COLO829 (cell line): Measurements from ENCODE around the gene SMCP.
A peak's percentile ranks its signal among the peaks of the same experiment; 100 is the strongest.

Experiments used
- DNase-seq: peaks from one replicate; pipeline ENCODE4 v3.0.0; 2012; ENCODE audit warnings: low spot score

SMCP gene

GRCh38 chr1:152878042-152878441 is at the start of gene SMCP:
TSS of gene SMCP (plus strand) at chr1:152878322. CDS start at chr1:152884423, 6,101 bp downstream.
- no peak for DNase-seq

GRCh38 chr1:152836870-152837269 is 41.3 kb upstream of the SMCP start:
- DNase-seq: no peak

GRCh38 chr1:152842556-152842955 is 35.6 kb upstream of the SMCP start, which contains the start of gene LCE6A:
TSS of gene LCE6A (plus strand) at chr1:152842856. CDS start at chr1:152843521, 665 bp downstream.
- no peak for DNase-seq

GRCh38 chr1:152855661-152856060 is 22.5 kb upstream of the SMCP start:
- no peak for DNase-seq

GRCh38 chr1:152858062-152858461 is 20.1 kb upstream of the SMCP start:
- DNase-seq: no peak

- DNase-seq: no peak
Observed at GRCh38 chr1:152859696-152860095, 18.4 kb upstream of the SMCP start, which contains the start of gene LCE7A. TSS of gene LCE7A (plus strand) at chr1:152859996. CDS start at chr1:152860698, 702 bp downstream.

- DNase-seq: no peak
Observed at GRCh38 chr1:152860129-152860528, 18.0 kb upstream of the SMCP start.

- no peak for DNase-seq
Observed at GRCh38 chr1:152861374-152861773, 16.7 kb upstream of the SMCP start.

GRCh38 chr1:152864443-152864842 is 13.7 kb upstream of the SMCP start:
- DNase-seq: no peak

- DNase-seq: no peak
Observed at GRCh38 chr1:152866321-152866720, 11.8 kb upstream of the SMCP start.

GRCh38 chr1:152869808-152870419 is 8.2 kb upstream of the SMCP start:
- DNase-seq: peak; percentile 81

- peak; percentile 73 for DNase-seq
Observed at GRCh38 chr1:152870831-152871730, 7.0 kb upstream of the SMCP start.

GRCh38 chr1:152871731-152872126 is 6.4 kb upstream of the SMCP start:
- no peak for DNase-seq

- DNase-seq: no peak
Observed at GRCh38 chr1:152873495-152873894, 4.6 kb upstream of the SMCP start.

GRCh38 chr1:152876827-152877226 is 1.3 kb upstream of the SMCP start:
- DNase-seq: no peak

- DNase-seq: no peak
Observed at GRCh38 chr1:152879559-152880198, 1.6 kb downstream of the SMCP start.

GRCh38 chr1:152880316-152880715 is 2.2 kb downstream of the SMCP start:
- no peak for DNase-seq

GRCh38 chr1:152880907-152881306 is 2.8 kb downstream of the SMCP start:
- no peak for DNase-seq

GRCh38 chr1:152884085-152884484 is 6.0 kb downstream of the SMCP start:
- DNase-seq: no peak

- no peak for DNase-seq
Observed at GRCh38 chr1:152884506-152884905, 6.4 kb downstream of the SMCP start.

- DNase-seq: no peak
Observed at GRCh38 chr1:152884966-152885624, 7.0 kb downstream of the SMCP start.

GRCh38 chr1:152886085-152886484 is 8.0 kb downstream of the SMCP start:
- no peak for DNase-seq
